Fibroblast of lung (primary cell): ENCODE data around the gene LAIR1.

Source experiments
- EZH2 ChIP-seq: IDR thresholded peaks from 2 replicates; pipeline ENCODE4 v1.5.1; 2012; ENCODE audit warnings: low read length, control low read depth, mild to moderate bottlenecking; ENCODE audit errors: missing control alignments
- TF ChIP-seq, protein P1 (sequence below), 2 donors: IDR thresholded peaks in 1 of 2; conservative IDR thresholded peaks in 1 of 2; 1 replicate in 1 of 2; 2 replicates in 1 of 2; pipeline ENCODE4 v1.5.1; 2011 to 2012; ENCODE audit warnings: low read length in 2 of 2, control low read depth in 1 of 2, inconsistent platforms in 1 of 2, low read depth in 1 of 2, mild to moderate bottlenecking in 1 of 2

DNA sequence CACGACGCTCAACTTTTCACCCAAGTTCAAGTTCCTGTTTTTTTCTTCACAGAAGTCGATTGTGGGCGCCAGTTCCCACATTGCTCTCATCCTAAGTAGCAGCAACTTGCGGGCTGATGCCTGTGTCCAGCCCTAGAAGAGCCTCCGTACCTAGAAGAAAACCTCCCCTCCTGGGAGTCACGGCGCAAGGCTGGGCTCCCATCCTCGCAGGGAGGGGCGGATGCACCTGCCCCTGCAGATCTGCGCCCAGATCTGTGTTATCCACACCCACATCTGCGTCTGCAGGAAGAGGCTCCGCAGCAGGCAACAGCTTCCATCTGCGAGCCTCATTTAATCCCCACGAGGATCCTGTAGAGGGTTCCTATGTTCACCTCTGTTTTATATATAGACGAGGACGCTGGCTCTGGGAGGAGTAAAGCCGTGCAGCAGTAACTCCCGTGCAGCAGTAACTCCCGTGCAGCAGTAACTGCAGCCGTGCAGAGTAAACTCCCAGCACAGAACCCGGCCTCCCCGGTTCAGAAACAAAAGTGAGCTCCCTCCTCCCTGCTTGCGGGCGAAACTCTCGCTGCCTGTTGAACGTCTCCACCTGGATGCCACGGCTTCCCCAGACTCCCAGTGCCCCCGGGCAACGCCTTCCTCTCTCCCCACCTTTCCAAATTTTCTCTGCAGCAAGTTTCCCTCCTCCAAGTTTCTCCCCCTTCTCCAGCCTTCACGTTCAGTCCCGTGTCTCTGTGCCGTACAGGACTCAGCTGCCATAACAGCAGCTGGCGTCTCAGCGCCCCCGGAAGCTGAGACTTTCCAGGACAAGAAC lies 23.5 kb upstream of the LAIR1 start:
- TF ChIP-seq, protein P1, sequence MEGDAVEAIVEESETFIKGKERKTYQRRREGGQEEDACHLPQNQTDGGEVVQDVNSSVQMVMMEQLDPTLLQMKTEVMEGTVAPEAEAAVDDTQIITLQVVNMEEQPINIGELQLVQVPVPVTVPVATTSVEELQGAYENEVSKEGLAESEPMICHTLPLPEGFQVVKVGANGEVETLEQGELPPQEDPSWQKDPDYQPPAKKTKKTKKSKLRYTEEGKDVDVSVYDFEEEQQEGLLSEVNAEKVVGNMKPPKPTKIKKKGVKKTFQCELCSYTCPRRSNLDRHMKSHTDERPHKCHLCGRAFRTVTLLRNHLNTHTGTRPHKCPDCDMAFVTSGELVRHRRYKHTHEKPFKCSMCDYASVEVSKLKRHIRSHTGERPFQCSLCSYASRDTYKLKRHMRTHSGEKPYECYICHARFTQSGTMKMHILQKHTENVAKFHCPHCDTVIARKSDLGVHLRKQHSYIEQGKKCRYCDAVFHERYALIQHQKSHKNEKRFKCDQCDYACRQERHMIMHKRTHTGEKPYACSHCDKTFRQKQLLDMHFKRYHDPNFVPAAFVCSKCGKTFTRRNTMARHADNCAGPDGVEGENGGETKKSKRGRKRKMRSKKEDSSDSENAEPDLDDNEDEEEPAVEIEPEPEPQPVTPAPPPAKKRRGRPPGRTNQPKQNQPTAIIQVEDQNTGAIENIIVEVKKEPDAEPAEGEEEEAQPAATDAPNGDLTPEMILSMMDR (conservative IDR thresholded peaks at IDR 0.05 in 1 of 2, IDR thresholded peaks at IDR 0.05 in 1 of 2; ENCODE audit: low read depth in 1 of 2, low read length in 2 of 2): no peak
- TF ChIP-seq EZH2: no peak
